Tibial nerve (tissue), 4 donors: ENCODE results near the gene BCL7C. TPM values are rescaled to one million over a fixed set of nuclear protein-coding genes. Genes with fewer than 3 reads are reported as not detected.
"Not testable (repeated sequence)": the region's sequence is repeated elsewhere in the genome, so short reads cannot be mapped to it uniquely, and the experiment has no call there.

Source experiments
- DNase-seq, 2 donors: peaks; one replicate each; pipeline ENCODE4 v3.0.0-alpha.2; 2019; ENCODE audit warnings: low spot score in 2 of 2
- H3K27ac ChIP-seq, 4 donors: fragments of 200-600 bp; sonication (generic) in 3 of 4; one replicate each; pipeline ENCODE4 v1.5.1; 2017 to 2019; ENCODE audit warnings: mild to moderate bottlenecking in 1 of 4
- H3K27me3 ChIP-seq, 2 donors: fragments of 200-600 bp; sonication (generic) in 1 of 2; one replicate each; pipeline versions ENCODE4 v1.5.1 to v1.6.0; 2017 to 2019
- H3K36me3 ChIP-seq, 3 donors: fragments of 200-600 bp; sonication (generic); one replicate each; pipeline ENCODE4 v1.5.1; 2018 to 2019
- H3K4me1 ChIP-seq, 4 donors: fragments of 200-600 bp; sonication (generic) in 3 of 4; one replicate each; pipeline ENCODE4 v1.5.1; 2017 to 2019
- H3K4me3 ChIP-seq, 4 donors: fragments of 200-600 bp; sonication (generic) in 3 of 4; one replicate each; pipeline ENCODE4 v1.5.1; 2017 to 2019; ENCODE audit warnings: mild to moderate bottlenecking in 1 of 4, moderate library complexity in 1 of 4
- H3K9me3 ChIP-seq, 4 donors: fragments of 200-600 bp; sonication (generic) in 3 of 4; one replicate each; pipeline ENCODE4 v1.5.1; 2017 to 2019
- EP300 ChIP-seq, 2 donors: sonication (generic); formaldehyde crosslinking; IDR thresholded peaks; one replicate each; pipeline ENCODE4 v1.6.1; 2017; ENCODE audit warnings: antibody characterized with exemption in 2 of 2, mild to moderate bottlenecking in 1 of 2
- POLR2A ChIP-seq, 2 donors: fragments of 450-650 bp; IDR thresholded peaks; one replicate each; pipeline ENCODE4 v1.6.1; 2017; ENCODE audit warnings: antibody characterized with exemption in 2 of 2, mild to moderate bottlenecking in 2 of 2, moderate library complexity in 2 of 2
- WGBS, 2 donors: methylation state at CpG; one replicate each; pipeline ENCODE4 v1.1.5; 2018; 5-methylcytosine and 5-hydroxymethylcytosine counted together
- total RNA-seq, 4 donors: library from RNA; depleted of rRNA; stranded (reverse); fragments of >200 nt; gene quantifications; one replicate each; pipeline ENCODE4 v1.1.0, GENCODE V29; 2016
- TF ChIP-seq, protein P1 (sequence below), 5 experiments: fragments of 200-600 bp in 3 of 5; fragments of 450-650 bp in 2 of 5; sonication (generic) in 3 of 5; IDR thresholded peaks; one replicate each; pipeline ENCODE4 v1.5.1; 2016 to 2019; ENCODE audit warnings: antibody characterized with exemption in 5 of 5, mild to moderate bottlenecking in 3 of 5, moderate library complexity in 2 of 5

Gene BCL7C
- 10 to 100 TPM; 42.9 to 54.0 (median 48.2) TPM for total RNA-seq

GRCh38 chr16:30893744-30894539 lies at the start of gene BCL7C:
TSS of gene BCL7C (minus strand) at chr16:30894077. CDS start at chr16:30893944, 133 bp downstream.
- no peaks in the 10 kb centered on the region for H3K27me3 ChIP-seq
- H3K27ac ChIP-seq = peak within 1 kb of the TSS; percentile 95 to 100 (median 100)
- 1% methylated on average over 24 to 63 of the region's 97 CpGs for WGBS, 2 donors
- H3K4me3 ChIP-seq = peak within 1 kb of the TSS; percentile 48 to 91 (median 73)
- H3K4me1 ChIP-seq = peaks cover 0 to 51% (median 31%) of the 10 kb centered on the region in 4 donors
- TF ChIP-seq POLR2A (IDR thresholded peaks at IDR 0.05) (peak in 1 of 2 donors; percentile 56), EP300 (IDR thresholded peaks at IDR 0.05) (peak in 1 of 2 donors; percentile 67)
- TF ChIP-seq, protein P1, sequence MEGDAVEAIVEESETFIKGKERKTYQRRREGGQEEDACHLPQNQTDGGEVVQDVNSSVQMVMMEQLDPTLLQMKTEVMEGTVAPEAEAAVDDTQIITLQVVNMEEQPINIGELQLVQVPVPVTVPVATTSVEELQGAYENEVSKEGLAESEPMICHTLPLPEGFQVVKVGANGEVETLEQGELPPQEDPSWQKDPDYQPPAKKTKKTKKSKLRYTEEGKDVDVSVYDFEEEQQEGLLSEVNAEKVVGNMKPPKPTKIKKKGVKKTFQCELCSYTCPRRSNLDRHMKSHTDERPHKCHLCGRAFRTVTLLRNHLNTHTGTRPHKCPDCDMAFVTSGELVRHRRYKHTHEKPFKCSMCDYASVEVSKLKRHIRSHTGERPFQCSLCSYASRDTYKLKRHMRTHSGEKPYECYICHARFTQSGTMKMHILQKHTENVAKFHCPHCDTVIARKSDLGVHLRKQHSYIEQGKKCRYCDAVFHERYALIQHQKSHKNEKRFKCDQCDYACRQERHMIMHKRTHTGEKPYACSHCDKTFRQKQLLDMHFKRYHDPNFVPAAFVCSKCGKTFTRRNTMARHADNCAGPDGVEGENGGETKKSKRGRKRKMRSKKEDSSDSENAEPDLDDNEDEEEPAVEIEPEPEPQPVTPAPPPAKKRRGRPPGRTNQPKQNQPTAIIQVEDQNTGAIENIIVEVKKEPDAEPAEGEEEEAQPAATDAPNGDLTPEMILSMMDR (IDR thresholded peaks at IDR 0.05) = peak; percentile 44 to 81 (median 72)
- H3K36me3 ChIP-seq = peaks cover 0 to 33% (median 2%) of the 10 kb centered on the region in 3 donors
- DNase-seq = peak; percentile 81 to 82
- H3K9me3 ChIP-seq = no peaks in the 10 kb centered on the region

DNA sequence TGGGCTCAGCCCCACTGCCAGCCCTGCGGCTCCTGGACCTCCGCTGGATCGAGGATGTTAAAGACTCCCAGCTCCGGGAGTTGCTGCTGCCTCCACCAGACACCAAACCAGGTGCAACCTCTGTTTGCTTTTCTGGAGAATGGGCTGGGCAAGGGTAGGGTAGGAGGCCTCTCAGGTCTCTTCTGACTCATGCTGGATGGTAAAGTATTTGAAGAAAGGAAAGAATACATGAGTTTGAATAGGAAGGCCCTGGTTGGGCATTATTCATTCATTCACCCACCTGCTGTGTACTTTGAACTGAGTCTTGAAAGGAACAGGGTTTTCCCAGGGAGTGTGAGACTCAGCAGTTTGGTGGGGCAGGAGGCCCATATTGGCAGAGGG lies 48.5 kb upstream of the BCL7C start:
- WGBS, 2 donors = 71 to 89% methylated on average over 4 of the region's 4 CpGs

GRCh38 chr16:30941600-30942425 lies 47.9 kb upstream of the BCL7C start:
- H3K27me3 ChIP-seq = no peaks in the 10 kb centered on the region
- H3K36me3 ChIP-seq = peaks cover 0 to 70% (median 0%) of the 10 kb centered on the region in 3 donors
- H3K9me3 ChIP-seq = no peaks in the 10 kb centered on the region
- H3K4me1 ChIP-seq = peaks cover 0 to 14% (median 4%) of the 10 kb centered on the region in 4 donors
- DNase-seq = peak; percentile 48 to 51
- 19% methylated on average over 8 to 14 of the region's 15 CpGs for WGBS, 2 donors
- H3K4me3 ChIP-seq = no peak overlapping the region
- H3K27ac ChIP-seq = no peak overlapping the region
- TF ChIP-seq, protein P1 (IDR thresholded peaks at IDR 0.05) = peak; percentile 80 to 92 (median 90)
- TF ChIP-seq POLR2A (IDR thresholded peaks at IDR 0.05) = no peak

More for the DNA sequence above, 48.5 kb upstream of the BCL7C start:
- no peak overlapping the region for H3K4me3 ChIP-seq
- H3K36me3 ChIP-seq = peaks cover 0 to 70% (median 0%) of the 10 kb centered on the region in 3 donors
- H3K9me3 ChIP-seq = no peaks in the 10 kb centered on the region
- H3K27me3 ChIP-seq = no peaks in the 10 kb centered on the region
- TF ChIP-seq, protein P1 (IDR thresholded peaks at IDR 0.05) = no peak
- TF ChIP-seq POLR2A (IDR thresholded peaks at IDR 0.05) (no peak), EP300 (IDR thresholded peaks at IDR 0.05) (no peak)
- no peak overlapping the region for H3K27ac ChIP-seq
- peaks cover 0 to 14% (median 4%) of the 10 kb centered on the region in 4 donors for H3K4me1 ChIP-seq
- no peak for DNase-seq

DNA sequence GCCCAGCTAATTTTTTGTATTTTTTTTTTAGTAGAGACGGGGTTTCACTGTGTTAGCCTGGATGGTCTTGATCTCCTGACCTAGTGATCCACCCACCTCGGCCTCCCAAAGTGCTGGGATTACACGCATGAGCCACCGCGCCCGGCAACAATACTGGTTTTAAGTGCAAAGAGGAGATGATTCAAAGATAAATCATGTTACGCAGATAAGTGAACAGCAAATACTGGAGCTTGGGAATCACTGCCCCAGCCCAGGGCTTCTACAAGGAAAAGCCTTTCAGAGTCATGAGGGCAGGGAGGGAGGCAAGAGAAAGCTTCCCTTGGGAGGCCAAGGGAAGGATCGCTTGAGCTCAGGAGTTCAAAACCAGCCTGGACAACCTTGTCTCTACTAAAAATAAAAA lies 45.7 kb upstream of the BCL7C start:
- not testable (repeated sequence) for H3K9me3 ChIP-seq, H3K27ac ChIP-seq, DNase-seq, H3K4me3 ChIP-seq, H3K27me3 ChIP-seq
- 85 to 95% methylated on average over 8 of the region's 8 CpGs for WGBS, 2 donors
- peaks cover 0 to 67% (median 0%) of the 10 kb centered on the region in 3 donors for H3K36me3 ChIP-seq
- peaks cover 0 to 14% (median 4%) of the 10 kb centered on the region in 4 donors for H3K4me1 ChIP-seq

GRCh38 chr16:30937692-30938091 lies 43.8 kb upstream of the BCL7C start:
- Histone ChIP-seq H3K36me3 (peaks cover 0 to 65% (median 0%) of the 10 kb centered on the region in 3 donors), H3K4me3 (no peak overlapping the region), H3K27ac (peak overlapping the region in 1 of 4 donors; percentile 42), H3K27me3 (no peaks in the 10 kb centered on the region), H3K9me3 (no peaks in the 10 kb centered on the region), H3K4me1 (peaks cover 0 to 14% (median 4%) of the 10 kb centered on the region in 4 donors)
- no peak for TF ChIP-seq POLR2A (IDR thresholded peaks at IDR 0.05)
- no peak for TF ChIP-seq EP300 (IDR thresholded peaks at IDR 0.05)
- TF ChIP-seq, protein P1 (IDR thresholded peaks at IDR 0.05) = no peak
- 49 to 50% methylated on average over 5 of the region's 5 CpGs for WGBS, 2 donors
- no peak for DNase-seq
